Adrenal gland (tissue), 12 donors: ENCODE measurements around the gene FST. TPM values are rescaled to one million over a fixed set of nuclear protein-coding genes. Genes with fewer than 3 reads are reported as not detected.

ENCODE experiments used
- DNase-seq, 7 donors: peaks; one replicate each; pipeline ENCODE4 v3.0.0-alpha.2; 2019 to 2020
- H3K27ac ChIP-seq, 5 donors: fragments of 200-600 bp; sonication (generic) in 4 of 5; 1 replicate in 3 of 5; 2 replicates in 2 of 5; pipeline versions ENCODE4 v1.5.1 to v1.8.0; 2016 to 2020; ENCODE audit warnings: mild to moderate bottlenecking in 1 of 5
- H3K27me3 ChIP-seq: fragments of 200-600 bp; 2 replicates; pipeline ENCODE4 v1.8.0; 2021
- H3K36me3 ChIP-seq, 2 donors: fragments of 200-600 bp; replicated peaks in 1 of 2; 1 replicate in 1 of 2; 2 replicates in 1 of 2; pipeline versions ENCODE4 v1.5.1 to v1.8.0; 2018 to 2022
- H3K4me1 ChIP-seq, 2 donors: fragments of 200-600 bp; replicated peaks in 1 of 2; 1 replicate in 1 of 2; 2 replicates in 1 of 2; pipeline versions ENCODE4 v1.5.1 to v1.8.0; 2018 to 2021
- H3K4me3 ChIP-seq, 4 donors: fragments of 200-600 bp; sonication (generic) in 3 of 4; one replicate each; pipeline ENCODE4 v1.5.1; 2016 to 2018
- H3K9me3 ChIP-seq, 3 donors: fragments of 200-600 bp; sonication (generic) in 1 of 3; replicated peaks in 1 of 3; 1 replicate in 2 of 3; 2 replicates in 1 of 3; pipeline versions ENCODE4 v1.5.1 to v1.8.0; 2016 to 2021
- POLR2A ChIP-seq, 2 donors: fragments of 450-650 bp; IDR thresholded peaks; one replicate each; pipeline ENCODE4 v1.6.1; 2017; ENCODE audit warnings: antibody characterized with exemption in 2 of 2, mild to moderate bottlenecking in 2 of 2, moderate library complexity in 1 of 2
- WGBS, 4 donors: extraction: QIAGEN DNeasy Blood & Tissue Kit in 2 of 4; methylation state at CpG; one replicate each; pipeline versions ENCODE4 v1.1.5 to v1.1.7; 2013 to 2017; 5-methylcytosine and 5-hydroxymethylcytosine counted together
- intact Hi-C, 2 donors: fragments of 100-400 bp; cut with DNase I; formaldehyde crosslinking; loops; one replicate each; pipeline versions ENCODE4 v1.14.1 to v1.15.0; 2022 to 2023
- polyA plus RNA-seq, 3 donors: library from polyadenylated mRNA; stranded (reverse); fragments of 200-250 nt in 2 of 3; fragments of 350-450 nt in 1 of 3; fragmentation: Illumina TruSeq in 1 of 3; extraction: RNeasy Lipid Tissue Mini Kit (QIAGEN cat#74804) in 1 of 3; gene quantifications; one replicate each; pipeline ENCODE4 v1.2.3, GENCODE V29; 2013 to 2014
- total RNA-seq, 9 donors: library from RNA; depleted of rRNA in 4 of 9; stranded (reverse); fragments of >200 nt in 4 of 9; fragments of 120-200 nt in 1 of 9; fragmentation: NEBNext Ultra II Directional in 1 of 9; extraction: Animal tissue kit (Norgen Biotek cat#: 25700) in 1 of 9; gene quantifications; one replicate each; pipeline versions ENCODE4 v1.1.0 to v1.2.4, GENCODE V29; 2013 to 2023
- TF ChIP-seq, protein P1 (sequence below), 6 experiments: fragments of 450-650 bp in 4 of 6; fragments of 200-600 bp in 2 of 6; sonication (generic) in 1 of 6; IDR thresholded peaks; 1 replicate in 5 of 6; 2 replicates in 1 of 6; pipeline versions ENCODE4 v1.5.1 to v1.8.0; 2016 to 2021; ENCODE audit warnings: antibody characterized with exemption in 6 of 6, mild to moderate bottlenecking in 2 of 6, moderate library complexity in 1 of 6
- donor health status: healthy with polysubstance abuse.
- donor health status: Bipolar disorder and iron deficiency.
- donor health status: DM: yes; HTN: yes; CAD: no.
- donor health status: DM: no; HTN: no; CAD: no.
- donor health status: DM: no; HTN: no; CAD: no.
- donor health status: DM: yes; HTN: yes; CAD: no.

FST gene
- total and polyA plus RNA-seq, 12 donors, result 1.5 to 14.2 (median 3.3) TPM

DNA sequence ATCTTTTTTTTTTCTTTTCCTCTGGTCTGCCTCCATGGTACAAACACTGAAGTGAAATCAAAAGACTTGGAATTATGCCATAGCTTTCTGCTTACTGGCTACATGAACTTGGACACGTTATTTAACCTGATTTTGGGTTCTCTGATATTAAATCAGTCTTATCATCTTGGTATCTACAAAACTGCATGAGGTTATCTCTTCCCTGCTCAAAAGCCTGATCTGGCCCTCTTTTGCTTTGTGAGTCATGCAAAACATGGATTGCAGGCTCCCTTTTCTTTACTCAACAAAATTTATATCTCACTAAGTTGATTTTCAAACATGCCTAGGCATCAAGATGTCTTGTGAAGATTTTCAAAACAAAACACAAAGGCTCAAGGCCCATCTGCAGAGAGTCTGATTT, 45.9 kb upstream of the FST start:
- Histone ChIP-seq H3K36me3 (no peaks in the 10 kb centered on the region), H3K9me3 (no peaks in the 10 kb centered on the region), H3K27me3 (no peaks in the 10 kb centered on the region), H3K4me3 (no peak overlapping the region), H3K4me1 (peaks cover 0 to 7% of the 10 kb centered on the region in 2 donors), H3K27ac (no peak overlapping the region)
- intact Hi-C loops, result loop anchor here in 1 of 2 donors (5.0 kb wide), 1 partner anchor 262 kb away; no protein-coding TSS in a partner anchor
- TF ChIP-seq, protein P1, sequence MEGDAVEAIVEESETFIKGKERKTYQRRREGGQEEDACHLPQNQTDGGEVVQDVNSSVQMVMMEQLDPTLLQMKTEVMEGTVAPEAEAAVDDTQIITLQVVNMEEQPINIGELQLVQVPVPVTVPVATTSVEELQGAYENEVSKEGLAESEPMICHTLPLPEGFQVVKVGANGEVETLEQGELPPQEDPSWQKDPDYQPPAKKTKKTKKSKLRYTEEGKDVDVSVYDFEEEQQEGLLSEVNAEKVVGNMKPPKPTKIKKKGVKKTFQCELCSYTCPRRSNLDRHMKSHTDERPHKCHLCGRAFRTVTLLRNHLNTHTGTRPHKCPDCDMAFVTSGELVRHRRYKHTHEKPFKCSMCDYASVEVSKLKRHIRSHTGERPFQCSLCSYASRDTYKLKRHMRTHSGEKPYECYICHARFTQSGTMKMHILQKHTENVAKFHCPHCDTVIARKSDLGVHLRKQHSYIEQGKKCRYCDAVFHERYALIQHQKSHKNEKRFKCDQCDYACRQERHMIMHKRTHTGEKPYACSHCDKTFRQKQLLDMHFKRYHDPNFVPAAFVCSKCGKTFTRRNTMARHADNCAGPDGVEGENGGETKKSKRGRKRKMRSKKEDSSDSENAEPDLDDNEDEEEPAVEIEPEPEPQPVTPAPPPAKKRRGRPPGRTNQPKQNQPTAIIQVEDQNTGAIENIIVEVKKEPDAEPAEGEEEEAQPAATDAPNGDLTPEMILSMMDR (IDR thresholded peaks at IDR 0.05), result no peak
- no peak for TF ChIP-seq POLR2A (IDR thresholded peaks at IDR 0.05)
- DNase-seq, result peak in 4 of 7 donors; percentile 31 to 70 (median 44)
- 27 to 37% (median 31%) methylated on average over 1 of the region's 1 CpG for WGBS, 4 donors

DNA sequence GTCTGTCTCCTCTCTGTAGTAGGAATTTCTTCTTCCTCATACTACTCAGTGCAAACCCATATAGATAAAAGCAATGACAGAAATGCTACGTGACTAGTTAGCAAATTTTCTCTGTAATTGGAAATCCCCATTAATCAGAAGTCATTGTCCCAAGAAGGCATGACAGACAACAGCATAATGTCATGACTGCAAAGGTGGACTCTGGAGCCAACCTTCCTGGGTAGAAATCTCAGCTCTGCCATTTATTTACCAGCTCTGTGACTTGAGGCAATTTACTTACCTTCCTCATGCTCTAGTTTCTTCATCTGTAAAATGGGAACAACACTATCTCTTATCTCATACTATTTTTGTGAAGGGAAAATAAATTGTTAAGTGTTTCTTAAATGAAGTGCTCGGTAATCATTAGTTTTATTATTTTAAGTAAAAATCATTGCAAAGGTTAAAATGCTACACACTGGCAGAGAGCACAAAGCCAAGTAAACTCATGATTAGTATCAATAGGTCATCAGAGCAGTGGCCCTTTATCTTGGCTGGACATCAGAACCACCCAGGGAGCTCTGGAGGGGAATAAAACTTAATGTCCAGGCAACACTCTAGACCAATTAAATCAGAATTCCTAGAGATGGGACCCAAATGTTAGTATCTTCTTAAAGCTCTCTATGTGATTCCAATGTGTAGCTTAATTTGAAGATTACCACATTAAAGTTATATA, 43.8 kb upstream of the FST start:
- DNase-seq, result no peak
- Histone ChIP-seq H3K9me3 (no peaks in the 10 kb centered on the region), H3K4me1 (peaks cover 0 to 7% of the 10 kb centered on the region in 2 donors), H3K4me3 (no peak overlapping the region), H3K27me3 (no peaks in the 10 kb centered on the region), H3K27ac (no peak overlapping the region), H3K36me3 (no peaks in the 10 kb centered on the region)
- intact Hi-C loops, result no loop called here
- TF ChIP-seq POLR2A (IDR thresholded peaks at IDR 0.05), result no peak
- TF ChIP-seq, protein P1 (IDR thresholded peaks at IDR 0.05), result no peak
- 80 to 85% (median 82%) methylated on average over 2 of the region's 2 CpGs for WGBS, 4 donors

DNA sequence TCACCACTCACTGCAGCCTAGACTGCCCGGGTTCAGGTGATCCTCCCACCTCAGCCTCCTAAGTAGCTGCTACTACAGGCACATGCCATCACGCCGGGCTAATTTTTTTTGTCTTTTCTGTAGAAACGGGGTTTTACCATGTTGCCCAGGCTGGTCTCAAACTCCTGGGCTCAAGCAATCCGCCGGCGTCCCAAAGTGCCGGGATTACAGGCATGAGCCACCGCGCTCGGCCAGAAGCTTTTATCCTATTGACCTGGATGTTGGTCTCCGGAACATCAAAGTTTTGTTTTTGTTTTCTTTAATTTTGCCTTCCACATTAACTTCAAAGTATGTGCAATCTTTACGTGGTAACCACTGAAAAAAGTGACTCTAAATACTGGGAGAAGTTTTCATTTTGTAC, 42.4 kb upstream of the FST start:
- TF ChIP-seq, protein P1 (IDR thresholded peaks at IDR 0.05), result no peak
- TF ChIP-seq POLR2A (IDR thresholded peaks at IDR 0.05), result no peak
- H3K36me3 ChIP-seq, result no peaks in the 10 kb centered on the region
- H3K4me1 ChIP-seq, result peaks cover 0 to 7% of the 10 kb centered on the region in 2 donors
- no peak for DNase-seq
- intact Hi-C loops, result no loop called here
- no peaks in the 10 kb centered on the region for H3K27me3 ChIP-seq
- no peaks in the 10 kb centered on the region for H3K9me3 ChIP-seq
- no peak overlapping the region for H3K27ac ChIP-seq
- H3K4me3 ChIP-seq, result no peak overlapping the region
- 94 to 98% (median 95%) methylated on average over 13 of the region's 13 CpGs for WGBS, 4 donors

DNA sequence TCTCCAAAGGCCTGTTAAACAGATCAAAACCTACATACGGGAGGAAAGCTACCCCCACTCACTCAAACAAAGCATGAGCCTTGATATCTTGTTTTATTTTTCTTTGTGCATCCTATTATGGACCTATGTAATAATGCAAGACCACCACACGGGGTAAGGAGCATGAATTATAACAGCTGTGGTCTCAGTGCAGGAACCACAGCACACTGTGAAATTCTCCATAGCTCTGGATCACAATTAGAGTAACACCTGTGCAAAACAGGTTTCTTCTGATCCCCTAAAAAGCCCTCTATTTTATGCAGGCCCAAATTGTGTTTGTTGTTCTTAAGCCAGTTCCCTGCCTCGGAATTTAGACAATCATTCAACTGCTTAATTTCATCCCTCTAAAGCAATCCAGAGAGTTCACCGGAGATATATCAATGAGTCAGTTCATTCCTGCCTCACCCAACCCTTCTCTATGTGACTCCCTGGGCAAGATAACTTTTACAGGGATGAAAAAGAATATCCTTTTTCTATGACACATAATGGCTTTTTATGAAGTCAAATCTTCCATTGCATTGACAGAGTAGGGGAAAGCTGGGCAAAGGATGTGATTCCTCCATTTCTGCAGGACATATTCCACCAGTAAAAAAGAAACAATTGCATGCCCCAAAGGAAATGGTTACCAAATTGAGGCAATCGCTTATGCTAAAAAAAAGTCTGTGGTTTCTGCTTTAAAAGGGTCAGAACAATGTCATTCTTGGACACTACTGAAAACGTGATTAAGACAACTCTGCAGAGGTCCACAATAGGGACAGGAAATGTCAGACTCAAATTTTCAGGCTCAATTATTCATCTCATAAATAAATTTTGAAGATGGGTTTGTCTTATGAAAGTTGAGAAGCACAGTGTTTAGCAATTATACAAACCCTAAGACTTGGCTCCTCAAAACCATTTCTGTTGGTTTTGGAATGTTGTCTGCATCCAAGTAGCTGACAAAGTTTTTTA, 41.6 kb upstream of the FST start:
- intact Hi-C loops, result no loop called here
- Histone ChIP-seq H3K36me3 (no peaks in the 10 kb centered on the region), H3K4me1 (peaks cover 0 to 7% of the 10 kb centered on the region in 2 donors), H3K4me3 (no peak overlapping the region), H3K9me3 (no peaks in the 10 kb centered on the region), H3K27ac (no peak overlapping the region), H3K27me3 (no peaks in the 10 kb centered on the region)
- WGBS, 4 donors, result 62 to 71% (median 63%) methylated on average over 6 of the region's 6 CpGs
- DNase-seq, result no peak
- TF ChIP-seq, protein P1 (IDR thresholded peaks at IDR 0.05), result no peak
- TF ChIP-seq POLR2A (IDR thresholded peaks at IDR 0.05), result no peak
